HepG2 (cell line): ENCODE measurements around the gene LIM2. TPM values are rescaled to one million over a fixed set of nuclear protein-coding genes. Genes with fewer than 3 reads are reported as not detected.

Source experiments
- ARID2 ChIP-seq: sonication (generic); formaldehyde crosslinking; IDR thresholded peaks from 2 replicates; pipeline ENCODE4 v1.8.1; 2022; ENCODE audit warnings: mild to moderate bottlenecking, missing genetic modification reagents, borderline replicate concordance
- SCMH1 ChIP-seq: sonication (generic); formaldehyde crosslinking; IDR thresholded peaks from 2 replicates; pipeline ENCODE4 v1.9.0; 2021; ENCODE audit warnings: missing genetic modification reagents, mild to moderate bottlenecking, borderline replicate concordance
- TFDP2 ChIP-seq: sonication (generic); formaldehyde crosslinking; IDR thresholded peaks from 2 replicates; pipeline ENCODE4 v1.4.0; 2020; ENCODE audit warnings: missing genetic modification reagents
- ZBTB40 ChIP-seq, 2 experiments: fragments of 450-650 bp in 1 of 2; sonication (generic) in 1 of 2; formaldehyde crosslinking in 1 of 2; IDR thresholded peaks; 2 replicates each; pipeline versions ENCODE4 v1.6.1 to v1.8.0; 2016 to 2022; ENCODE audit warnings: antibody characterized with exemption in 1 of 2, mild to moderate bottlenecking in 1 of 2, missing genetic modification reagents in 1 of 2
- ZNF407 ChIP-seq: sonication (generic); formaldehyde crosslinking; IDR thresholded peaks from one replicate; pipeline ENCODE4 v1.5.1; 2020; ENCODE audit warnings: mild to moderate bottlenecking, missing genetic modification reagents; ENCODE audit errors: not compliant biosample characterization
- ZNF704 ChIP-seq: sonication (generic); formaldehyde crosslinking; IDR thresholded peaks from 2 replicates; pipeline ENCODE4 v1.8.1; 2023; ENCODE audit warnings: mild to moderate bottlenecking, inconsistent platforms, moderate library complexity, missing genetic modification reagents, borderline replicate concordance
- polyA plus RNA-seq, 8 experiments: library from polyadenylated mRNA; depleted of rRNA in 3 of 8; stranded (reverse) in 7 of 8; unstranded in 1 of 8; fragments of >200 nt; fragmentation: Illumina TruSeq in 4 of 8; extraction: Trizol in 4 of 8; gene quantifications; 2 replicates each; pipeline versions ENCODE4 v1.2.1 to v1.2.3, GENCODE V29; 2011 to 2016; ENCODE audit warnings: low read depth in 4 of 8, missing spikeins in 1 of 8, mixed read lengths in 1 of 8; ENCODE audit not compliant: insufficient read depth in 1 of 8
- total RNA-seq, 5 experiments: library from RNA; depleted of rRNA; stranded (reverse); fragments of >200 nt; fragmentation: Illumina TruSeq; extraction: Trizol; gene quantifications; 2 replicates each; pipeline ENCODE4 v1.2.3, GENCODE V29; 2016; ENCODE audit warnings: low read depth in 1 of 5

The LIM2 gene
- total and polyA plus RNA-seq, 2 of the 13 experiments (the other 11 are each of a cell fraction or from before 2014, with no cell fraction given): 1.3 TPM; not detected in 1

- TF ChIP-seq TFDP2 (CRISPR knock-in tag) (peak; percentile 100), SCMH1 (no peak), ARID2 (CRISPR knock-in tag) (peak; percentile 33; the same call in 1 of the 2 replicates), ZBTB40 (IDR thresholded peaks at IDR 0.05) (no peak), ZBTB40 (CRISPR knock-in tag; IDR thresholded peaks at IDR 0.05) (peak; percentile 58; the same call in 1 of the 2 replicates), ZNF704 (CRISPR knock-in tag) (no peak; the same call in 1 of the 2 replicates), ZNF407 (CRISPR knock-in tag) (no peak)
Observed at GRCh38 chr19:51394050-51394836, 6.5 kb upstream of the LIM2 start (continued).
